T47D (cell line): ENCODE measurements around the gene EIF2AK2.

Source experiments
- DNase-seq, 2 experiments: peaks; one replicate each; pipeline versions ENCODE4 v3.0.0 to v3.0.0-alpha.2; 2011 to 2012; ENCODE audit warnings: low read depth in 1 of 2, low spot score in 1 of 2
- JUND ChIP-seq: IDR thresholded peaks from 2 replicates; pipeline ENCODE4 v1.6.1; 2012; ENCODE audit warnings: low read depth
- in situ Hi-C: cut with HindIII; loops from 2 replicates; pipeline ENCODE4 v1.10.0; 2016; ENCODE audit warnings: low sequenced_read_pairs, low pct_unique_long_range_greater_than_20kb

EIF2AK2 gene

DNA sequence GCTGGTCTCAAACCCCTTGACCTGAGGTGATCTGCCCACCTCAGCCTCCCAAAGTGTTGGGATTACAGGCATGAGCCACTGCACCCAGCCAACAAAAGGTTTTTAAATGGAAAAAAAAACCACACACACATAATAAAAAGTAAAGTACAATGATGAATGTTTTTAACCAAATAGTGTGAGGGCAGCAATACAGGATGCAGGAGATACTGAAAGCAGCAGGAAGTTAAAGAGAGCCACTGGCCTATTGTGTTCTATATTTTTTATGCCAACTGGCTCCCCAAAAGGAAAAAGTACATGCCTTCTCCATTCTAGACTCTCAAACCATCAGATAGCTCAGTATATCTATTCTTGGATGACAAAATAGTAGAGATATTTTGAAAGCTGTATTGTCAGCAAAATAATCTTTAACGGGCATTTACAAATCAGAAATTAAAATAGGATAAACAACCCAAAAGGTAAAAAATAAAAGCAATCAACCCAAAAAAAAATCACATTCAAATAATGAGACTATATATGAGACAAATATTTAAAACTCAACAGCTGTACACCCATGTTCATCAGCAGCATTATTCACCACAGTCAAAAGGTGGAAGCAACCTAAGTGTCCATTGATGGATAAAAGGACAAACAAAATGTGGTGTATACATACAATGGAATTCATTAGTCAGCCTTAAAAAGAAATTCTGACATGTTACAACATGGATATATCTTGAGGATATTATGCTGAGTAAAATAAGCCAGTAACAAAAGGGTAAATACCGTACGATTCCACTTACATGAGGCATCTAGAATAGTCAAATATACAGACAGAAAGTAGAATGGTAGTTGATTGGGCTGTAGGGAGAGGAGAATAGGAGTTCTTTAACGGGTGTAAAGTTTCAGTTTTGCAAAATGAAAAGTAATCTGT, 46.2 kb downstream of the EIF2AK2 start:
- TF ChIP-seq JUND = no peak
- DNase-seq = no peak
- in situ Hi-C loops = no loop called here

- in situ Hi-C loops = no loop called here
- no peak for DNase-seq
- TF ChIP-seq JUND = no peak
Observed at GRCh38 chr2:37109523-37109922, 47.3 kb downstream of the EIF2AK2 start.

DNA sequence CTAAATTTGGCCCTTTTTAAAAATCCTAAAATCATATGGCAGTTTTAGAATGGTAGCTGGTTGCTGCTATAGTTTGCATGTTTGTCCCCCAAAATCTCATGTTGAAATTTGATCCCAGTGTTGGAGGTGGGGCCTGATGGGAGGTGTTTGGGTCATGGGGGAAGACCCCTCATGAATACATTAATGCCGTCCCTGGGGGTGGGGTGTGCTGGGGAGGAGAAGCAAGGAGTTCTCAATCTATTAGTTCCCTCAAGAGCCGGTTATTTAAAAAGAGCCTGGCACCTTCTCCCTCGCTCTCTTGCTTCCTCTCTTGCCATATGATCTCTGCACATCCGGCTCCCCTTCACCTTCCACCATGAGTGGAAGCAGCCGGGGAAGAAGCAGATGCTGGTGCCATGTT, 51.6 kb downstream of the EIF2AK2 start:
- DNase-seq = no peak
- TF ChIP-seq JUND = no peak
- in situ Hi-C loops = no loop called here

DNA sequence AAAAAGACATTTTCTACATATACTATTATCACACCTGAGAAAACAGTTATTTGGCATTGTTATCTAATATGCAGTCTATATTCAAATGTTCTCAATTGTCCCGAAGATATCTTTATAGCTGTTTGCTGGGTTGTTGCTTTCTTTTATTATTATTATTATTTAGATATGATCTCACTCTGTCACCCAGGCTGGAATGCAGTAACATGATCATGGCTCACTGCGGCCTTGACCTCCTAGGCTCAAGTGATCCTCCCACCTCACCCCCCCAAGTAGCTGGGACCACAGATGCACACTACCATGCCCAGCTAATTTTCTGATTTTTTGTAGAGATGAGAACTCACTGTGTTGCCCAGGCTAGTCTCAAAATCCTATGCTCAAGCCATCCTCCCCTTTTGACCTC, 52.6 kb downstream of the EIF2AK2 start:
- TF ChIP-seq JUND = no peak
- in situ Hi-C loops = no loop called here
- DNase-seq = no peak

- in situ Hi-C loops = no loop called here
- no peak for TF ChIP-seq JUND
- no peak for DNase-seq
Observed at GRCh38 chr2:37102588-37102987, 54.2 kb downstream of the EIF2AK2 start.

DNA sequence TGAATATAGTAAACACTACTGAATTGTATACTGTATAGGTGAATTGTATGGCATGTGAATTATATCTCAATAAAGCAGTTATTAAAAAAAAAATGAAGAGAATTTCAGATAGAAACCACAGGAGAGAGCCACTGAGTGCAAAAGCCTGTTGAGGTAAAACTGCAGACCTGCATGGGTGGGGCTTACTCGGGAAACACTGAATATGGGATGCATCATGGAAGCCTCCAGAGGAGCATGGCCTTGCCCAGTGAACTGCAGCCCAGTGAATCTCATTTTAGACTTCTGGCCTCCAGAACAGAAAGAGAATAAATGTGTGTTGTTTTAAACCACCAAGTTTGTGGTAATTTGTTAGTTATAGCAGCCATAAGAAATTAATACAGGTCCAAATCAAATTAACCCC, 56.7 kb downstream of the EIF2AK2 start:
- in situ Hi-C loops = no loop called here
- DNase-seq = no peak
- no peak for TF ChIP-seq JUND

- DNase-seq = peak in 1 of 2 experiments; percentile 25
- in situ Hi-C loops = no loop called here
- no peak for TF ChIP-seq JUND
Observed at GRCh38 chr2:37098416-37099118, 58.2 kb downstream of the EIF2AK2 start.

- TF ChIP-seq JUND = no peak
- in situ Hi-C loops = no loop called here
- DNase-seq = no peak
Observed at GRCh38 chr2:37096568-37096967, 60.2 kb downstream of the EIF2AK2 start.

DNA sequence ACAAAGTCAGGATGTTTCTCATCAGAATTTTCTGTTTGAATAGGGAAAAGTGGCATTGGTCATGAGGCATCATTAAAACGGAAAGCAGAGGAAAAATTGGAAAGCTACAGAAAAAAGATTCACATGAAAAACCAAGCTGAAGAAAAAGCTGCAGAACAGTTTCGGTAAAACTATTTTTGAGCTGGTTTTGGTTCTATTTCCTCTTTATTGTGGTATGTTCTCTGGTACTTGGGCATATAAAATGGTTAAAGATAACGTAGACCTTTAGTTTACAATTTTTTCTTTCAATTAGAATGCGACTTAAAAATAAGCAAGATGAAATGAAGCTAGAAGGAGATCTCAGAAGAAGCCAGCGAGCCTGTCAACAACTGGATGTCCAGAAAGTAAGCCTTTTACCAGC, 64.9 kb downstream of the EIF2AK2 start:
- in situ Hi-C loops = no loop called here

GRCh38 chr2:37090019-37090477, 66.7 kb downstream of the EIF2AK2 start:
- TF ChIP-seq JUND = no peak
- DNase-seq = no peak
- in situ Hi-C loops = no loop called here

More for the DNA sequence above, 64.9 kb downstream of the EIF2AK2 start:
- no peak for DNase-seq
- TF ChIP-seq JUND = no peak

- TF ChIP-seq JUND = no peak
- no peak for DNase-seq
- in situ Hi-C loops = no loop called here
Observed at GRCh38 chr2:37085731-37086147, 71.0 kb downstream of the EIF2AK2 start.

DNA sequence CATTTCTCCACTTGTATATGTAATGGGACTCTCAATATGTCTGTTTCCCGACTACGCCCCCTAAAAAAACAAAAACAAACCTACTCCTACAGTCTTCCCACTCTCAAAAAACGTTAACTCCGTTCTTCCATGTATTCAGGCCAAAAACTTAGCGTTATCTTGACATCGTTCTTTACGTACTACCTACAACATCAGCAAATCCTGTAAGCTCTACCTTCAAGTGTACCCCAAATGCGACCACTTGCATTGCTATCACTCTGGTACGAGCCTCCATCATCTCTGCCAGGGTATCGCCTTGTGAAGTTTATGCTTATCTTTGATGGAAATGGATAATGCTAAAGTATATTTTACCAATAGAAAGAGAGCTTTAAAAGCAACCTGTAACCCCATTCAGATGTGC, 72.0 kb downstream of the EIF2AK2 start:
- in situ Hi-C loops = no loop called here
- DNase-seq = no peak
- no peak for TF ChIP-seq JUND
